ENCODE results near the gene UBE2H.

UBE2H gene

GRCh38 chr7:129986600-129986999 lies 33.8 kb upstream of the UBE2H start:
- Histone ChIP-seq H3K27ac (ENCODE audit: low read depth, low read length) (no peak overlapping the region), H3K27me3 (ENCODE audit: low read length) (no peaks in the 10 kb centered on the region)

GRCh38 chr7:129980667-129981066 lies 27.9 kb upstream of the UBE2H start:
- Histone ChIP-seq H3K9me3 (ENCODE audit: insufficient read depth, low read length) (no peaks in the 10 kb centered on the region), H3K4me3 (ENCODE audit: insufficient read depth, low read length, poor library complexity, severe bottlenecking) (no peak overlapping the region), H3K27ac (ENCODE audit: low read depth, low read length) (no peak overlapping the region), H3K9me2 (replicated peaks; ENCODE audit: insufficient read depth, low read length) (no peaks in the 10 kb centered on the region), H3K27me3 (ENCODE audit: low read length) (no peaks in the 10 kb centered on the region), H3K36me3 (ENCODE audit: low read length) (no peaks in the 10 kb centered on the region), H3K4me2 (ENCODE audit: low read depth, low read length, poor library complexity, severe bottlenecking) (no peak overlapping the region), H3K9ac (ENCODE audit: low read length) (no peak overlapping the region), H4K20me1 (ENCODE audit: low read depth, low read length) (no peaks in the 10 kb centered on the region), H2AFZ (ENCODE audit: low read depth, low read length, severe bottlenecking) (no peak overlapping the region), H3K79me2 (ENCODE audit: insufficient read depth, low read length) (no peaks in the 10 kb centered on the region), H3F3A (ENCODE audit: insufficient read depth) (no peaks in the 10 kb centered on the region)
- TF ChIP-seq EZH2phosphoT487 (conservative IDR thresholded peaks at IDR 0.05; ENCODE audit: low read length): no peak

More at GRCh38 chr7:129986600-129986999, 33.8 kb upstream of the UBE2H start:
- Histone ChIP-seq H2AFZ (ENCODE audit: low read depth, low read length, severe bottlenecking) (no peak overlapping the region), H3K9ac (ENCODE audit: low read length) (no peak overlapping the region), H3K9me3 (ENCODE audit: insufficient read depth, low read length) (no peaks in the 10 kb centered on the region), H3K4me3 (ENCODE audit: insufficient read depth, low read length, poor library complexity, severe bottlenecking) (no peak overlapping the region), H3K79me2 (ENCODE audit: insufficient read depth, low read length) (no peaks in the 10 kb centered on the region), H3K4me2 (ENCODE audit: low read depth, low read length, poor library complexity, severe bottlenecking) (no peak overlapping the region), H3F3A (ENCODE audit: insufficient read depth) (no peaks in the 10 kb centered on the region), H4K20me1 (ENCODE audit: low read depth, low read length) (no peaks in the 10 kb centered on the region), H3K36me3 (ENCODE audit: low read length) (no peaks in the 10 kb centered on the region), H3K9me2 (replicated peaks; ENCODE audit: insufficient read depth, low read length) (no peaks in the 10 kb centered on the region)
- TF ChIP-seq CTCF (IDR thresholded peaks at IDR 0.05; ENCODE audit: insufficient read depth, low read length, poor library complexity, severe bottlenecking) (no peak), EZH2phosphoT487 (conservative IDR thresholded peaks at IDR 0.05; ENCODE audit: low read length) (no peak)

- no peak overlapping the region for H3K4me2 ChIP-seq (ENCODE audit: low read depth, low read length, poor library complexity, severe bottlenecking)
- H3K27me3 ChIP-seq (ENCODE audit: low read length): no peaks in the 10 kb centered on the region
- H3F3A ChIP-seq (ENCODE audit: insufficient read depth): no peaks in the 10 kb centered on the region
- no peaks in the 10 kb centered on the region for H3K9me2 ChIP-seq (replicated peaks; ENCODE audit: insufficient read depth, low read length)
- H3K9ac ChIP-seq (ENCODE audit: low read length): no peak overlapping the region
- H3K4me3 ChIP-seq (ENCODE audit: insufficient read depth, low read length, poor library complexity, severe bottlenecking): no peak overlapping the region
- no peak overlapping the region for H2AFZ ChIP-seq (ENCODE audit: low read depth, low read length, severe bottlenecking)
- no peaks in the 10 kb centered on the region for H3K9me3 ChIP-seq (ENCODE audit: insufficient read depth, low read length)
- H3K27ac ChIP-seq (ENCODE audit: low read depth, low read length): no peak overlapping the region
- no peaks in the 10 kb centered on the region for H3K36me3 ChIP-seq (ENCODE audit: low read length)
- no peaks in the 10 kb centered on the region for H3K79me2 ChIP-seq (ENCODE audit: insufficient read depth, low read length)
- TF ChIP-seq CTCF (IDR thresholded peaks at IDR 0.05; ENCODE audit: insufficient read depth, low read length, poor library complexity, severe bottlenecking): no peak
- no peak for TF ChIP-seq EZH2phosphoT487 (conservative IDR thresholded peaks at IDR 0.05; ENCODE audit: low read length)
- H4K20me1 ChIP-seq (ENCODE audit: low read depth, low read length): no peaks in the 10 kb centered on the region
Measured at GRCh38 chr7:129975309-129975708, 22.5 kb upstream of the UBE2H start.

- Histone ChIP-seq H3K9me3 (ENCODE audit: insufficient read depth, low read length) (no peaks in the 10 kb centered on the region), H3K4me2 (ENCODE audit: low read depth, low read length, poor library complexity, severe bottlenecking) (no peak overlapping the region), H3K79me2 (ENCODE audit: insufficient read depth, low read length) (no peaks in the 10 kb centered on the region), H3F3A (ENCODE audit: insufficient read depth) (no peaks in the 10 kb centered on the region), H3K9ac (ENCODE audit: low read length) (no peak overlapping the region), H3K9me2 (replicated peaks; ENCODE audit: insufficient read depth, low read length) (no peaks in the 10 kb centered on the region), H3K27me3 (ENCODE audit: low read length) (no peaks in the 10 kb centered on the region), H4K20me1 (ENCODE audit: low read depth, low read length) (no peaks in the 10 kb centered on the region), H2AFZ (ENCODE audit: low read depth, low read length, severe bottlenecking) (no peak overlapping the region), H3K4me3 (ENCODE audit: insufficient read depth, low read length, poor library complexity, severe bottlenecking) (no peak overlapping the region), H3K36me3 (ENCODE audit: low read length) (no peaks in the 10 kb centered on the region), H3K27ac (ENCODE audit: low read depth, low read length) (no peak overlapping the region)
- TF ChIP-seq CTCF (IDR thresholded peaks at IDR 0.05; ENCODE audit: insufficient read depth, low read length, poor library complexity, severe bottlenecking) (no peak), EZH2phosphoT487 (conservative IDR thresholded peaks at IDR 0.05; ENCODE audit: low read length) (no peak)
Measured at GRCh38 chr7:129970816-129971215, 18.1 kb upstream of the UBE2H start.
